HG03135 (cell line): ENCODE results near the gene OR7A5.
"Not testable (repeated sequence)": the region's sequence is repeated elsewhere in the genome, so short reads cannot be mapped to it uniquely, and the experiment has no call there.

Source experiments
- ATAC-seq: cut with Tn5 transposase; IDR thresholded peaks from one replicate; pipeline ENCODE4 v1.9.1; 2021; ENCODE audit warnings: mild to moderate bottlenecking, moderate library complexity; ENCODE audit not compliant: unreplicated experiment

The OR7A5 gene

GRCh38 chr19:14785102-14785793 is 49.7 kb downstream of the OR7A5 start:
- not testable (repeated sequence) for ATAC-seq

- not testable (repeated sequence) for ATAC-seq
Observed at GRCh38 chr19:14784730-14785101, 50.3 kb downstream of the OR7A5 start.

GRCh38 chr19:14783410-14783998 is 51.5 kb downstream of the OR7A5 start:
- not testable (repeated sequence) for ATAC-seq

- ATAC-seq, result no peak
Observed at GRCh38 chr19:14782626-14783409, 52.2 kb downstream of the OR7A5 start.

- ATAC-seq, result not testable (repeated sequence)
Observed at GRCh38 chr19:14781713-14782536, 53.1 kb downstream of the OR7A5 start.

GRCh38 chr19:14780622-14781225 is 54.3 kb downstream of the OR7A5 start:
- ATAC-seq, result not testable (repeated sequence)

- ATAC-seq, result no peak
Observed at GRCh38 chr19:14779151-14779550, 55.8 kb downstream of the OR7A5 start.

- not testable (repeated sequence) for ATAC-seq
Observed at GRCh38 chr19:14778110-14778845, 56.7 kb downstream of the OR7A5 start, which contains the start of gene ADGRE2. Gene ADGRE2 (minus strand): TSS chr19:14778560. CDS start chr19:14776756, 1,804 bp downstream.

GRCh38 chr19:14777645-14778044 is 57.3 kb downstream of the OR7A5 start:
- ATAC-seq, result not testable (repeated sequence)
